Measurements from ENCODE around the gene PLCD3. TPM values are rescaled to one million over a fixed set of nuclear protein-coding genes. Genes with fewer than 3 reads are reported as not detected.

Gene PLCD3
- total RNA-seq, 1 experiment from 2014 or later: 35.1 TPM

DNA sequence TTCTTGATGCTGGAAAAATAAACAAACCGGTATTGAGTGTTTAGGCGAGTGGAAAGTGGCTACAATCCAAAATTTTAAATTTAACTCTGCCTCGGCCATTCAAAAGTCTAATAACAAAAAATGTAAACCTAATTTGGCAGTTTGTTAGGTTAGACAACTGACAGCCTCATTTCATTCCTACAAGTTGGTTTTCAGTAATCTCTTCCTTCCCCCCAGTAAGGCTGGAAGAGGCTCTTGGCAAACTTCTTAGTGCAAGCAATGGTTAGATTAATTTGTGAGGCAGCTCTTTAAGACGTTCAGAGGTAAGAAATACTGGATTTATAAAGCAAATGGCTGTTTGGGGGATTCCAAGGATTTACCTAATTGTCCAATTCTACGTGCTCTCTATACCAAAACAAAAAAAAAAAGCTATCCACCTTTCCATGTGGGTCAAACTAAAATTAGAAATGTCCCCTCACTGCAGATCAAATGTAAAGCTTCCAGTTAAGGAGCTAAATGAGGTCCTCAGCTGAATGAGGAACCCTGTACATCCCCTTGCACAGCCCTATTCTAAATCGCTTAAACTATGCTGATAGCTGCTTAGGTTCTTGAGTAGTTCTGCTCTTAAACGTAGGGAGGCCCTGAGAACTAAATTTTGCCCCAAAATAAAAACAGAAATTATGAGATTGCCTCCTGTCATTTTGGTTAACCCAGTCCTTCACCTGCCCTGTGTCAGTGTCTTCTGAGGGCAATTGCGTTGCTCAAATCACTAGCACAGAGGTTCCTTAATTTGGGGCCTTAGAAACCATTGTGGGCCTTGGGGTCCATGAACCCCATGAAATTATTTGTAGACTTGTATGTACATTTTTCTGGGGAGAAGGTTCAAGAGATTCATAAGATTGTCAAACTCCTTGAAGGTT lies 18.8 kb upstream of the PLCD3 start:
- H2AFZ ChIP-seq (ENCODE audit: low read length): no peak overlapping the region
- TF ChIP-seq EZH2 (IDR thresholded peaks at IDR 0.05; ENCODE audit: low read length, unreplicated experiment): no peak
- TF ChIP-seq EZH2phosphoT487 (IDR thresholded peaks at IDR 0.05; ENCODE audit: borderline replicate concordance, low read length): no peak
- TF ChIP-seq, protein P1, sequence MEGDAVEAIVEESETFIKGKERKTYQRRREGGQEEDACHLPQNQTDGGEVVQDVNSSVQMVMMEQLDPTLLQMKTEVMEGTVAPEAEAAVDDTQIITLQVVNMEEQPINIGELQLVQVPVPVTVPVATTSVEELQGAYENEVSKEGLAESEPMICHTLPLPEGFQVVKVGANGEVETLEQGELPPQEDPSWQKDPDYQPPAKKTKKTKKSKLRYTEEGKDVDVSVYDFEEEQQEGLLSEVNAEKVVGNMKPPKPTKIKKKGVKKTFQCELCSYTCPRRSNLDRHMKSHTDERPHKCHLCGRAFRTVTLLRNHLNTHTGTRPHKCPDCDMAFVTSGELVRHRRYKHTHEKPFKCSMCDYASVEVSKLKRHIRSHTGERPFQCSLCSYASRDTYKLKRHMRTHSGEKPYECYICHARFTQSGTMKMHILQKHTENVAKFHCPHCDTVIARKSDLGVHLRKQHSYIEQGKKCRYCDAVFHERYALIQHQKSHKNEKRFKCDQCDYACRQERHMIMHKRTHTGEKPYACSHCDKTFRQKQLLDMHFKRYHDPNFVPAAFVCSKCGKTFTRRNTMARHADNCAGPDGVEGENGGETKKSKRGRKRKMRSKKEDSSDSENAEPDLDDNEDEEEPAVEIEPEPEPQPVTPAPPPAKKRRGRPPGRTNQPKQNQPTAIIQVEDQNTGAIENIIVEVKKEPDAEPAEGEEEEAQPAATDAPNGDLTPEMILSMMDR (conservative IDR thresholded peaks at IDR 0.05; ENCODE audit: low read depth, low read length): no peak
- ChIA-PET POLR2A (ENCODE audit: unreplicated experiment) (interaction anchor here (0.5 to 4.2 kb wide), 10 partner anchors 7 to 273 kb away, joined by 4 to 77 read pairs (median 8); partner anchors contain the start of genes ACBD4 and HEXIM2), CTCF (interaction anchor here (0.5 to 5.3 kb wide), 9 partner anchors 9 to 63 kb away, joined by 3 to 153 read pairs (median 9); partner anchors contain the start of genes ACBD4, HEXIM2 and PLCD3)
- DNase-seq: no peak
- H3K9me2 ChIP-seq (replicated peaks; ENCODE audit: low read length): no peaks in the 10 kb centered on the region
- peak overlapping the region; percentile 91 for H3K4me3 ChIP-seq (ENCODE audit: low read length)
- no peaks in the 10 kb centered on the region for H3K27me3 ChIP-seq (ENCODE audit: low read length)
- H3K27ac ChIP-seq (ENCODE audit: low read length): no peak overlapping the region
- peaks cover 8% of the 10 kb centered on the region for H3F3A ChIP-seq (ENCODE audit: low read length, unreplicated experiment)
- H4K20me1 ChIP-seq (ENCODE audit: low read length): peaks cover 34% of the 10 kb centered on the region
- H3K9me3 ChIP-seq (ENCODE audit: low read length): no peaks in the 10 kb centered on the region
- 0 out of 2 replicates have a peak, but pooled peaks cover 4% of the 10 kb centered on the region for H3K36me3 ChIP-seq (ENCODE audit: low read depth, low read length)
- peak overlapping the region; percentile 92 for H3K4me2 ChIP-seq (ENCODE audit: low read length)
- BruUV-seq (replicated peaks): no TSS peak
- H3K4me1 ChIP-seq (ENCODE audit: insufficient read depth, low read length): peaks cover 27% of the 10 kb centered on the region
- peaks cover 58% of the 10 kb centered on the region for H3K79me2 ChIP-seq (ENCODE audit: low read length)
- H3K9ac ChIP-seq (ENCODE audit: low read length): peak overlapping the region; percentile 76
- no peak for ATAC-seq
- intact Hi-C loops (cut with micrococcal nuclease): no loop called here

DNA sequence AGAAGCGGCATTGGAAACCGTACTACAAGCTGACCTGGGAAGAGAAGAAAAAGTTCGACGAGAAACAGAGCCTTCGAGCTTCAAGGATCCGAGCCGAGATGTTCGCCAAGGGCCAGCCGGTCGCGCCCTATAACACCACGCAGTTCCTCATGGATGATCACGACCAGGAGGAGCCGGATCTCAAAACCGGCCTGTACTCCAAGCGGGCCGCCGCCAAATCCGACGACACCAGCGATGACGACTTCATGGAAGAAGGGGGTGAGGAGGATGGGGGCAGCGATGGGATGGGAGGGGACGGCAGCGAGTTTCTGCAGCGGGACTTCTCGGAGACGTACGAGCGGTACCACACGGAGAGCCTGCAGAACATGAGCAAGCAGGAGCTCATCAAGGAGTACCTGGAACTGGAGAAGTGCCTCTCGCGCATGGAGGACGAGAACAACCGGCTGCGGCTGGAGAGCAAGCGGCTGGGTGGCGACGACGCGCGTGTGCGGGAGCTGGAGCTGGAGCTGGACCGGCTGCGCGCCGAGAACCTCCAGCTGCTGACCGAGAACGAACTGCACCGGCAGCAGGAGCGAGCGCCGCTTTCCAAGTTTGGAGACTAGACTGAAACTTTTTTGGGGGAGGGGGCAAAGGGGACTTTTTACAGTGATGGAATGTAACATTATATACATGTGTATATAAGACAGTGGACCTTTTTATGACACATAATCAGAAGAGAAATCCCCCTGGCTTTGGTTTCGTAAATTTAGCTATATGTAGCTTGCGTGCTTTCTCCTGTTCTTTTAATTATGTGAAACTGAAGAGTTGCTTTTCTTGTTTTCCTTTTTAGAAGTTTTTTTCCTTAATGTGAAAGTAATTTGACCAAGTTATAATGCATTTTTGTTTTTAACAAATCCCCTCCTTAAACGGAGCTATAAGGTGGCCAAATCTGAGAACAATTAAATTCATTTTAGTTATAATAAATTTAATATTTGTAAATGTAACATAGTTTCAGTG lies 17.7 kb upstream of the PLCD3 start:
- no peaks in the 10 kb centered on the region for H3K9me2 ChIP-seq (replicated peaks; ENCODE audit: low read length)
- DNase-seq (peak; percentile 68), ATAC-seq (peak; percentile 5)
- H3K9me3 ChIP-seq (ENCODE audit: low read length): no peaks in the 10 kb centered on the region
- H3K27ac ChIP-seq (ENCODE audit: low read length): 0 out of 2 replicates have a peak overlapping the region, but pooled peaks have one; percentile 3
- H2AFZ ChIP-seq (ENCODE audit: low read length): no peak overlapping the region
- H3K79me2 ChIP-seq (ENCODE audit: low read length): peaks cover 58% of the 10 kb centered on the region
- ChIA-PET CTCF (interaction anchor here (0.5 to 5.3 kb wide), 8 partner anchors 9 to 276 kb away, joined by 3 to 153 read pairs (median 18); partner anchors contain the start of genes ACBD4, C1QL1 and HEXIM2), POLR2A (ENCODE audit: unreplicated experiment) (interaction anchor here (0.5 to 4.2 kb wide), 7 partner anchors 8 to 274 kb away, joined by 3 to 77 read pairs (median 5); partner anchors contain the start of genes ACBD4, HEXIM2 and NMT1)
- peak overlapping the region; percentile 92 for H3K4me2 ChIP-seq (ENCODE audit: low read length)
- TF ChIP-seq, protein P1 (conservative IDR thresholded peaks at IDR 0.05; ENCODE audit: low read depth, low read length): no peak
- TF ChIP-seq EZH2 (IDR thresholded peaks at IDR 0.05; ENCODE audit: low read length, unreplicated experiment): no peak
- no peak for TF ChIP-seq EZH2phosphoT487 (IDR thresholded peaks at IDR 0.05; ENCODE audit: borderline replicate concordance, low read length)
- intact Hi-C loops (cut with micrococcal nuclease): no loop called here
- H3K4me1 ChIP-seq (ENCODE audit: insufficient read depth, low read length): peaks cover 22% of the 10 kb centered on the region
- no TSS peak for BruUV-seq (replicated peaks)
- 0 out of 2 replicates have a peak, but pooled peaks cover 4% of the 10 kb centered on the region for H3K36me3 ChIP-seq (ENCODE audit: low read depth, low read length)
- peaks cover 8% of the 10 kb centered on the region for H3F3A ChIP-seq (ENCODE audit: low read length, unreplicated experiment)
- peak overlapping the region; percentile 76 for H3K9ac ChIP-seq (ENCODE audit: low read length)
- H4K20me1 ChIP-seq (ENCODE audit: low read length): peaks cover 34% of the 10 kb centered on the region
- peak overlapping the region; percentile 91 for H3K4me3 ChIP-seq (ENCODE audit: low read length)
- no peaks in the 10 kb centered on the region for H3K27me3 ChIP-seq (ENCODE audit: low read length)

Data from PC-3 (cell line).